B cell (primary cell): ENCODE measurements around the gene MAEA.

Source experiments
- CTCF ChIP-seq: fragments of 200-600 bp; IDR thresholded peaks from one replicate; pipeline ENCODE4 v1.8.0; 2022; ENCODE audit warnings: antibody characterized with exemption, mild to moderate bottlenecking
- EZH2 ChIP-seq: IDR thresholded peaks from 2 replicates; pipeline ENCODE4 v1.6.1; 2012; ENCODE audit warnings: borderline replicate concordance, low read depth, mild to moderate bottlenecking, moderate library complexity, low read length; ENCODE audit not compliant: insufficient read depth, poor library complexity, severe bottlenecking

GRCh38 chr4:1377606-1378261 lies 88.0 kb downstream of the MAEA start:
- no peak for TF ChIP-seq CTCF
- TF ChIP-seq EZH2, result no peak
